GM12873 (cell line): Measurements from ENCODE around the gene TSSC4.

ENCODE experiments used
- TF ChIP-seq, protein P1 (sequence below): IDR thresholded peaks from 2 replicates; pipeline ENCODE4 v1.5.1; 2012; ENCODE audit warnings: low read depth, mild to moderate bottlenecking, moderate library complexity, low read length, control low read depth; ENCODE audit not compliant: insufficient read depth; ENCODE audit errors: missing control alignments

TSSC4 gene

DNA sequence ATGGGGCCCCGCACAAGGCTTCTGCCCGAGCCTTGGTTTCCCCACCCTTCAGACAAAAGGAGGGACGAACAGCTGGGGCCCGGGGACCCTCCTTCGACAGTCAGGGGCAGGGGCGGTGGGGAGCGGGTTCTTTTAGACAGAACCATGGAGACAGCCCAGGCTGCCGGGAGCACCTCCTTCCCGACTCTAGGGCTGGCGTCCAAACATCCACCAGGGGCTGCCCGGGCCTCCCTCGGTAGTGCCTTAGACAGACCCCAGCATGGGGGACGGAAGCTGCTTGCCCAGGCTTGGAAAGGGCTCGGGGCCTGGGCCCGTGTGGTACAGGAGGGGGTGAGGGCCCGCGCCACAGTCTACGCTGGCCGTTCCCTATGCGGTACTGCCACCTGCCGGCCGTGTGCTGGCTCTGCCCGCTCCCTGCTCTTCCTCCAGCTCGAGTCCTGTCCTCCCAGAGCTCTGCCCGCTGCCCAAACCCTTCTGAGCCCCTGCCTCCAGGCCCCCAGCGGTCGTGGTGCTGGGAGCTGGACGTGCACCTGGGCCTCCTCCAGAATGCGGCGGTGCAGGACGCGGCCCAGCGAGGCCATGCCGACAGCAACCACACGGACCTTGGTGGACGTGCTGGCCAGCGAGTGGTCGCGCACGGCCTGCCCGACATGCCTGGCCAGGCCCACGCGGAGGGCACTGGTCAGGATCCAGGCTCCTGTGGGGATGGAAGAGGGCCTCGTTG lies 20.1 kb downstream of the TSSC4 start:
- TF ChIP-seq, protein P1, sequence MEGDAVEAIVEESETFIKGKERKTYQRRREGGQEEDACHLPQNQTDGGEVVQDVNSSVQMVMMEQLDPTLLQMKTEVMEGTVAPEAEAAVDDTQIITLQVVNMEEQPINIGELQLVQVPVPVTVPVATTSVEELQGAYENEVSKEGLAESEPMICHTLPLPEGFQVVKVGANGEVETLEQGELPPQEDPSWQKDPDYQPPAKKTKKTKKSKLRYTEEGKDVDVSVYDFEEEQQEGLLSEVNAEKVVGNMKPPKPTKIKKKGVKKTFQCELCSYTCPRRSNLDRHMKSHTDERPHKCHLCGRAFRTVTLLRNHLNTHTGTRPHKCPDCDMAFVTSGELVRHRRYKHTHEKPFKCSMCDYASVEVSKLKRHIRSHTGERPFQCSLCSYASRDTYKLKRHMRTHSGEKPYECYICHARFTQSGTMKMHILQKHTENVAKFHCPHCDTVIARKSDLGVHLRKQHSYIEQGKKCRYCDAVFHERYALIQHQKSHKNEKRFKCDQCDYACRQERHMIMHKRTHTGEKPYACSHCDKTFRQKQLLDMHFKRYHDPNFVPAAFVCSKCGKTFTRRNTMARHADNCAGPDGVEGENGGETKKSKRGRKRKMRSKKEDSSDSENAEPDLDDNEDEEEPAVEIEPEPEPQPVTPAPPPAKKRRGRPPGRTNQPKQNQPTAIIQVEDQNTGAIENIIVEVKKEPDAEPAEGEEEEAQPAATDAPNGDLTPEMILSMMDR, result peak; percentile 96

DNA sequence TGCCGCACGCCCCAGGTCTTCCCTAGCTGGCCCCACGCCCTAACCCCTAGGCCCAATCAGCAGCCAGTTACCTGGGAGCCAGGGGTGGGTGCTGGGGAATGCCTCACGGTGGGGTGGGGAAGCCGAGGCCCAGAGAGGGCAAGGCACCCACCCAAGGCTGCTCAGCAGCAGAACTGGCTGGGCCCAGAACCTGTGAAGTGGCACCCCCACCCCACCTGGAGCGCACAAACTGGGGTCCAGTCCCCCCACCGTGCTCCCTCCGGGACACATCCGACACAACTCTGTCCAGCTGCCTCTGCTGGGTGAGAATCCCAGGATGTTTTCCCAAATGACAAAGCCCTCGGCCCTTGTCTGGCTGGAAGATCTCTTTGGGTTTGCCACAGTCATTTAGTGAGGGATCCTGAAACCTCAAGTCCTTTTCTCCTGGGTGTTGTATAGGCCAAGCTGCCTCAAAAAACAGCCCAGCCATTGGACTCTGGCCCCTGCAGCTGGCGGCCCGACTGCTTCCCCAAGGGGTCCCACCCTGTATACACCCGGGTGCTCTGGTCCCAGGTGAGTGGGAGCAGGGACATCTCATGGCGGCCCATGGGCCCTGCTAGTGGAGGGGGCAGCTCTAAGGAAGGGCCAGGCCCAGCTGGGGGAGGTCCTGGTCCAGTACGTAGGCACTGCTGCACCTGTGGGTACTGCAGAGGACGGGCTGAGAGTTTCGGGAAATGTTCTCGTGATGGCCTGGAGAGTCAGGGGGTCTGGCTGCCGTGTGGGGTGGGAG lies 20.9 kb downstream of the TSSC4 start:
- TF ChIP-seq, protein P1, result no peak

DNA sequence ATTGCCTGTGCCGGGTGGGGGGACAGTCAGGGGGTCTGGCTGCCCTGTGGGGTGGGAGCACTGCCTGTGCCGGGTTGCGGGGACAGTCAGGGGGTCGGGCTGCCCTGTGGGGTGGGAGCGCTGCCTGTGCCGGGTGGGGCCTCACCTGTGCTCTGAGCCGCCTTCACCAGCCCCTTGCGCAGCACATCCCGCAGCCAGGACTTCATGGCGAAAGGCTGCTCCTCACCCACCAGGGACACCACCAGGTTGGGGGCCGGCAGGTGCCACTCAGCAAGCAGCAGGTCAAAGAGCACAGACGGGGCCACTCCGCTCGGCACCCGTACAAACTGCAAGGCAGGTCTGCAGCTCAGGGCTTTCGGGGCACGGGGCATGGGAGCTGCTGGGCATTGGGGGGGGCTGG lies 21.4 kb downstream of the TSSC4 start:
- TF ChIP-seq, protein P1, result no peak

DNA sequence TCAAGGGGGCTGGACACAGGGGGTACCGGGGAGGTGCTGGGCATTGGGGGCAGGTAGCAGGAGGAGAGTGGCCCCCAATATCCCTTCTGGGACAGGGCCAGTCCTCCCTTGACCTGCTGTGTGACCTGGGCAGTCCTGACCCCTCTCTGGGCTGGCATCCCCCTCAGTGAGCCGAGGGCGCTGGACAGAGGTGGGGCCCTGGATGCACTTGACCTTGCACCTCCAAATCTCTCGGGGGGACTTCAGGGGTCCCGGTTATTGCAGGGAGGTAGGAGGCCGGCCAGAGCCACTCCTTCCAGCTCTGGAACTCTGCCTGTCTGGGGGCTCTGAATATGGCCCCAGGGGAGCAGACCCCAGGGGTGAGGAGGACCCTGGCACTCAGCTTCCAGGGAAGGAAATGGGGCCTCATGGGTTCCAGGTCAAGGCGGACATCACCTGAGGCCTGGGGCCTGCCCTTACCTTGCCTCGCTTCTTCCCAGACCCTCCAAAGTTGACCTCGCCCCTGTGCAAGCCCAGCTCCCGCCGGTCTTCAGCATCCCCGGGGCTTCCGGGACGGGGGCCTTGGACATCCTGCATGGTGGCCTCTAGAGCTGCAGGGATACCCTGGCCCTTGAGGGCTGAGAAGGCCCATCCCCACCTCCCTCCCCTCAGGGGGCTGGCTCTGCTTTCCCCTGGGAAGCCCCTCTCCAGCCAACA lies 22.1 kb downstream of the TSSC4 start:
- TF ChIP-seq, protein P1, result no peak

DNA sequence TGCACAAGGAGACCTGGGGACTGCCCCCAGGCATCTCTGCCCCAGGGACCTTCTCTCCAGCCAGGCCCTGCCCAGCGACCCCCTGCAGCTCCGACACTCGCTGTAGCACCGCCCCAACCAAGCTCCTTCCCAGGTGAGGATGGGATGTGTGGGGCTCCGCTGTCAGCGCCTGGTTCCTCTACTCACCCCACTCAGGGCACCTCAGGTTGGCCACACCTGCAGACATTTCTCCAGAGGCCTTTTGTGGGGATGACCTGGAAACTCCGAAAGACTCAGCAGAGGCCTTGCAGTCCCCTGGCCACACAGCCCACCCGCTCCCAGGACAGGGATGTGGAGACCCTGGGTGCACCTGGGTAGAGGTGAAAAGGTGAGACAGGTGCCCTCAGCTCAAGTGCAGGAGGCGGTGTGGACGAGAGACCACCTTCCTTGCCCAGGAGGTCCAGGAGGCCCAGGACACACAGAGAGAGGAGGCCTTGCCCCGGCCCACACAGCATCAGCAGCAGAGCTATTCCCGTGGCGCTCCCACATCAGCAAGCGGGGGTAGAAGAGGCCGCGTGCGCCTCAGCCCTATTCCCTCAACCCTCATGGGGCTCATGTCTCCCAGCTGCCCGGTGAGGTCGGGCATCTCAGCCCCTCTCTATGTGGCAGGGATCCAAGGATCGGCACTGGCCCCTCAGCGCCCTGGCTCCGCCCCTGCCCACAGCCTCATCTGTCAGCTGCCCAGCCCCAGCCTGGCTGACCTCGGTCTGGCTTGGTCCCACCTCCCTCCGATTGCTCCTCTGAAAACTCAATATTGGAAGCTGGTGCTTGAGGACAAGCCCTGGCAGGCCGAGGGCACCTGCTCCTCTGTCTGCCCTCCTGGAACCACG lies 22.8 kb downstream of the TSSC4 start:
- TF ChIP-seq, protein P1, result no peak

DNA sequence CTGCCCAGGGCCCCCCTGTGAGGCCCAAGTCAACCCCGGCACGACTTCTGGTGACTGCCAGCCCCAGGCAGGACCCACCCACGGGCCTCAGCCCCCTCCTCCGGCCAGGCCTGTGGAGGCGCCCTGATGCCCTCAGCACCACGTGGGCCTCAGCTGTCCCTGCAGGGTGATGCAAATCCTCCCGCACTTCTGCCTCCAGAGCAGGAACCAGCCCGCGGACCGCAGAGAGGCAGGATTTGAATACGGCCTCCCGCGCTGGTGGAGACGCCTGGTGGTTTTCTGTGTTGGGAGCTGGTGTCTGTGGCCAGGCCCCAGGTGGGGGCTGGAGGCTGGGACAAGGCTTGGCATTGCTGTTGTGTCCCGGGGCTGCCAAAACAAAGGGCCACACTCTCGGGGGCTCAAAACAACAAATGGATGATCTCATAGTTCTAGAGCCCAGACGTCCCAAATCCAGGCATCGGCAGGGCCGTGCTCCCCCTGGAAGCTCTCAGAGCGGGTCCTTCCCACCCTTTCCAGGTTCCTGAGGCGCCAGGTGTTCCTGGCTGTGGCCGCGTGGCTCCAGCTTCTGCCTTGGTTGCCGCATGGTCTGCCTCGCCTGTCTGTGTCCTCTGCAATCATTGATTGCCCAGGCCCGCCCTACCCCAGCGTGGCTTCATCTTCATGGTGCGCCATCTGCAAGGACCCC lies 24.4 kb downstream of the TSSC4 start:
- TF ChIP-seq, protein P1, result no peak
